Body of pancreas (tissue), 4 donors: ENCODE data around the gene DSE. TPM values are rescaled to one million over a fixed set of nuclear protein-coding genes. Genes with fewer than 3 reads are reported as not detected.
"Not testable (repeated sequence)": the region's sequence is repeated elsewhere in the genome, so short reads cannot be mapped to it uniquely, and the experiment has no call there.

Experiments
- ATAC-seq: fragments of 150-250 bp; one replicate; pipeline ENCODE4 v1.9.1; 2016
- DNase-seq, 4 donors: peaks; one replicate each; pipeline ENCODE4 v3.0.0-alpha.2; 2019
- H3K27ac ChIP-seq, 4 donors: fragments of 200-600 bp; sonication (generic); 1 replicate in 3 of 4; 2 replicates in 1 of 4; pipeline versions ENCODE4 v1.5.1 to v1.6.1; 2016 to 2019; ENCODE audit warnings: mild to moderate bottlenecking in 1 of 4, mixed read lengths in 1 of 4, moderate library complexity in 1 of 4
- H3K27me3 ChIP-seq, 2 donors: fragments of 200-600 bp; sonication (generic); one replicate each; pipeline ENCODE4 v1.6.0; 2016; ENCODE audit warnings: mild to moderate bottlenecking in 1 of 2
- H3K36me3 ChIP-seq, 2 donors: fragments of 200-600 bp; sonication (generic); replicated peaks in 1 of 2; 2 replicates each; pipeline ENCODE4 v1.5.1; 2016; ENCODE audit warnings: low read depth in 2 of 2; ENCODE audit not compliant: insufficient read depth in 1 of 2
- H3K4me1 ChIP-seq: fragments of 200-600 bp; sonication (generic); one replicate; pipeline ENCODE4 v1.6.0; 2016
- H3K4me3 ChIP-seq, 2 donors: fragments of 200-600 bp; sonication (generic); 1 replicate in 1 of 2; 2 replicates in 1 of 2; pipeline ENCODE4 v1.5.1; 2016 to 2019
- H3K9me3 ChIP-seq, 3 donors: fragments of 200-600 bp; sonication (generic); 1 replicate in 2 of 3; 2 replicates in 1 of 3; pipeline ENCODE4 v1.5.1; 2016
- POLR2A ChIP-seq, 3 donors: fragments of 450-650 bp; IDR thresholded peaks; one replicate each; pipeline ENCODE4 v1.6.1; 2016; ENCODE audit warnings: antibody characterized with exemption in 3 of 3, mild to moderate bottlenecking in 2 of 3
- WGBS, 2 donors: methylation state at CpG; one replicate each; pipeline ENCODE4 v1.1.5; 2017; 5-methylcytosine and 5-hydroxymethylcytosine counted together
- intact Hi-C: fragments of 100-400 bp; cut with DNase I; formaldehyde crosslinking; loops from one replicate; pipeline ENCODE4 v1.15.1; 2023
- total RNA-seq, 2 donors: library from RNA; depleted of rRNA; stranded (reverse); fragments of >200 nt; gene quantifications; one replicate each; pipeline ENCODE4 v1.1.0, GENCODE V29; 2016
- TF ChIP-seq, protein P1 (sequence below), 7 experiments: fragments of 450-650 bp in 4 of 7; fragments of 200-600 bp in 3 of 7; sonication (generic) in 3 of 7; IDR thresholded peaks; one replicate each; pipeline ENCODE4 v1.5.1; 2016 to 2019; ENCODE audit warnings: antibody characterized with exemption in 7 of 7

DSE gene
- total RNA-seq, 2 donors from 2014 or later = 8.6 to 14.0 TPM

DNA sequence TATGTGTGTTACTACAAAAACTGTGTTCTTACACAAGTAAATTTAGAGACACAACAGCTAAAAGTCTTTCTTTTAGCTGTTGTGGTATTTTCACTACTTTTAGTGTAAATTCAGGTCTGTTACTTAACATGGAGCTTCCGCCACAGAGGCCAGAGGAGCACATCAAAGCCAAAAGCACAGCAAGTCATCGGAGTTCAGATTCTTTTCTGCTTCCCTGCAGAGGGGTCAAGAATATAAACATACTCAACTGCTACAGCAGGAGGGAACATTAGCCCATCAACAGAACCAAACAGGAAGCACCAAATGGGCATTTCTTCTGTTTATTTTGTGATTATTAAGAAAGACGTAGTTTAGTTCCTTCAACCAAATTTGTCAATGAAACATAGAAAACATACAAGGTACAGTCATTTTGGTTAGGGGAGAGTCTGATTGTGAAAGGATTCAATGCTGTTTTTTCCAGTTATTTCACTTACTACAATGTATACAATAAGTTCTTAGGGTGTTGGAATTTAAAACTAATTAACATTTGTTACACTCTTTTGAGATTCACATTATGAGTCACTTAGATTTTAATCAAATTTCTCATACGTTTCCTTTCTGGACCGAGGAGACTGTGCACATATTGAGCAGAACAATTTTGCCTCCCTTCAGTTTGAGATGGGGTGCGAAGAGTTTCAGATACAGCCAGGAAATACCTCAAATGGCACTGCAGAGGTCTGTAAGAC lies 42.8 kb upstream of the DSE start:
- Histone ChIP-seq H3K4me3 (no peak overlapping the region), H3K9me3 (no peaks in the 10 kb centered on the region), H3K36me3 (no peaks in the 10 kb centered on the region), H3K27me3 (no peaks in the 10 kb centered on the region), H3K4me1 (no peaks in the 10 kb centered on the region), H3K27ac (no peak overlapping the region)
- no peak for TF ChIP-seq POLR2A (IDR thresholded peaks at IDR 0.05)
- TF ChIP-seq, protein P1, sequence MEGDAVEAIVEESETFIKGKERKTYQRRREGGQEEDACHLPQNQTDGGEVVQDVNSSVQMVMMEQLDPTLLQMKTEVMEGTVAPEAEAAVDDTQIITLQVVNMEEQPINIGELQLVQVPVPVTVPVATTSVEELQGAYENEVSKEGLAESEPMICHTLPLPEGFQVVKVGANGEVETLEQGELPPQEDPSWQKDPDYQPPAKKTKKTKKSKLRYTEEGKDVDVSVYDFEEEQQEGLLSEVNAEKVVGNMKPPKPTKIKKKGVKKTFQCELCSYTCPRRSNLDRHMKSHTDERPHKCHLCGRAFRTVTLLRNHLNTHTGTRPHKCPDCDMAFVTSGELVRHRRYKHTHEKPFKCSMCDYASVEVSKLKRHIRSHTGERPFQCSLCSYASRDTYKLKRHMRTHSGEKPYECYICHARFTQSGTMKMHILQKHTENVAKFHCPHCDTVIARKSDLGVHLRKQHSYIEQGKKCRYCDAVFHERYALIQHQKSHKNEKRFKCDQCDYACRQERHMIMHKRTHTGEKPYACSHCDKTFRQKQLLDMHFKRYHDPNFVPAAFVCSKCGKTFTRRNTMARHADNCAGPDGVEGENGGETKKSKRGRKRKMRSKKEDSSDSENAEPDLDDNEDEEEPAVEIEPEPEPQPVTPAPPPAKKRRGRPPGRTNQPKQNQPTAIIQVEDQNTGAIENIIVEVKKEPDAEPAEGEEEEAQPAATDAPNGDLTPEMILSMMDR (IDR thresholded peaks at IDR 0.05) = no peak
- no peak for ATAC-seq
- WGBS, 2 donors = 84 to 86% methylated on average over 6 of the region's 6 CpGs
- intact Hi-C loops = no loop called here
- DNase-seq = no peak

- peak; percentile 33 for ATAC-seq
- no peak overlapping the region for H3K27ac ChIP-seq
- H3K36me3 ChIP-seq = no peaks in the 10 kb centered on the region
- no peak overlapping the region for H3K4me3 ChIP-seq
- intact Hi-C loops = no loop called here
- WGBS, 2 donors = 87 to 94% methylated on average over 1 of the region's 1 CpG
- TF ChIP-seq POLR2A (IDR thresholded peaks at IDR 0.05) = no peak
- TF ChIP-seq, protein P1 (IDR thresholded peaks at IDR 0.05) = no peak
- no peaks in the 10 kb centered on the region for H3K4me1 ChIP-seq
- no peaks in the 10 kb centered on the region for H3K9me3 ChIP-seq
- H3K27me3 ChIP-seq = no peaks in the 10 kb centered on the region
- DNase-seq = no peak
Observed at GRCh38 chr6:116328528-116328903, 42.2 kb upstream of the DSE start.

DNA sequence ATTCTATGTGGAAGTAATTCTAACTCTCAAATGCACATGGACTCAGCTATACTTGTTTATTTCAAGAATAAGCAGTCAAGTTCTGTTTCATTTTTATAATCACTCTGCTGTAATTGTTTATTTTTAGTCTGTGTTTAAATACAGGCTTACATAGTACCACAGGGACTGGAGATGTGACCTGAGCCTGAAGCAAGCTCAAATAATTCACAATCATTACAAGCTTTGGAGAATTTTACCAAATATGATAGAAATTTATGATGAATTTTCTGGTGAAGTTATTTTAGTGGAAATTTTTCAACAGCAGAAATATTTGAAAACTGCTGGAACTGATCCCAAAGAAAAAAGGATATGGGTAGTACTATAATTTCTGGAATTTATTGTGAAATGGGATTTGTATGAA lies 41.6 kb upstream of the DSE start:
- Histone ChIP-seq H3K27ac (no peak overlapping the region), H3K27me3 (no peaks in the 10 kb centered on the region), H3K9me3 (no peaks in the 10 kb centered on the region), H3K4me1 (no peaks in the 10 kb centered on the region), H3K4me3 (no peak overlapping the region), H3K36me3 (no peaks in the 10 kb centered on the region)
- DNase-seq = no peak
- intact Hi-C loops = no loop called here
- ATAC-seq = no peak
- TF ChIP-seq, protein P1 (IDR thresholded peaks at IDR 0.05) = no peak
- TF ChIP-seq POLR2A (IDR thresholded peaks at IDR 0.05) = no peak

- Histone ChIP-seq H3K27ac (no peak overlapping the region), H3K4me1 (no peaks in the 10 kb centered on the region), H3K27me3 (no peaks in the 10 kb centered on the region), H3K36me3 (no peaks in the 10 kb centered on the region), H3K4me3 (no peak overlapping the region), H3K9me3 (no peaks in the 10 kb centered on the region)
- ATAC-seq (no peak), DNase-seq (no peak)
- TF ChIP-seq, protein P1 (IDR thresholded peaks at IDR 0.05) = no peak
- no peak for TF ChIP-seq POLR2A (IDR thresholded peaks at IDR 0.05)
- 97 to 99% methylated on average over 1 of the region's 1 CpG for WGBS, 2 donors
- intact Hi-C loops = no loop called here
Observed at GRCh38 chr6:116330511-116330910, 40.2 kb upstream of the DSE start.

DNA sequence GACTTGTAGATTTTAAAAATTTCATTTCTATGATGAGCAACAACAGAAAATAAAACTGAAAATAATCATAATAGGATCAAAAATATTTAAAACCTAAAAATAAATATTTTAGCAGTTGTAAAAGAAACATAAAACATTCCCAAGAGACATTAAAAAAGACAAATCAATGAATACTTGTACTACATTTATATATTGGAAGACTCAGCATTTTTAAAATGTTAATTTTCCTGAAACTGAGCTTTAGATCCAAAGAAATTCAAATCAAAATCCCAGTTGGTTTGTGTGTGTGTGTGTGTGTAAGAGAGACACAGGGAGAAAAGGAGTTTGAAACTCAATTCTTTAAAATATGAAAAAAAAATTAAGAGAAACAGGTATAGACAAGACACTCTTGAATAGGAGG lies 38.7 kb upstream of the DSE start:
- intact Hi-C loops = no loop called here
- H3K27me3 ChIP-seq = no peaks in the 10 kb centered on the region
- H3K36me3 ChIP-seq = no peaks in the 10 kb centered on the region
- ATAC-seq (no peak), DNase-seq (no peak)
- H3K4me3 ChIP-seq = no peak overlapping the region
- H3K9me3 ChIP-seq = no peaks in the 10 kb centered on the region
- no peak for TF ChIP-seq POLR2A (IDR thresholded peaks at IDR 0.05)
- TF ChIP-seq, protein P1 (IDR thresholded peaks at IDR 0.05) = no peak
- H3K27ac ChIP-seq = no peak overlapping the region
- no peaks in the 10 kb centered on the region for H3K4me1 ChIP-seq

GRCh38 chr6:116334638-116335409 lies 35.9 kb upstream of the DSE start:
- H3K4me1 ChIP-seq, DNase-seq, H3K27me3 ChIP-seq, H3K36me3 ChIP-seq, H3K27ac ChIP-seq, intact Hi-C loops, ATAC-seq, H3K4me3 ChIP-seq, H3K9me3 ChIP-seq: not testable (repeated sequence)
